Type B pancreatic cell (in vitro differentiated cells): ENCODE data around the gene GCK. TPM values are rescaled to one million over a fixed set of nuclear protein-coding genes. Genes with fewer than 3 reads are reported as not detected.

Source experiments
- DNase-seq: peaks from one replicate; pipeline ENCODE4 v3.0.0; 2021; ENCODE audit warnings: mixed read lengths; ENCODE audit not compliant: unreplicated experiment; ENCODE audit errors: extremely low spot score
- H3K27ac Mint-ChIP-seq: 2 replicates; pipeline ENCODE4 v1.8.0; 2021; ENCODE audit warnings: mild to moderate bottlenecking, mixed read lengths
- H3K27me3 Mint-ChIP-seq: 2 replicates; pipeline ENCODE4 v1.8.0; 2021; ENCODE audit warnings: mixed read lengths
- H3K36me3 Mint-ChIP-seq: 2 replicates; pipeline ENCODE4 v1.8.0; 2021; ENCODE audit warnings: mixed read lengths
- H3K4me1 Mint-ChIP-seq: one replicate; pipeline ENCODE4 v1.8.0; 2021; ENCODE audit warnings: mixed read lengths; ENCODE audit not compliant: unreplicated experiment
- H3K4me3 Mint-ChIP-seq: 2 replicates; pipeline ENCODE4 v1.8.0; 2021; ENCODE audit warnings: mild to moderate bottlenecking, mixed read lengths
- H3K9me3 Mint-ChIP-seq: 2 replicates; pipeline ENCODE4 v1.8.0; 2021; ENCODE audit warnings: mixed read lengths
- total RNA-seq: library from RNA; stranded (reverse); gene quantifications from 2 replicates; pipeline ENCODE4 v1.2.1, GENCODE V29; 2021; ENCODE audit warnings: low replicate concordance
- TF ChIP-seq, protein P1 (sequence below): fragments of 200-600 bp; sonication (generic); conservative IDR thresholded peaks from 2 replicates; pipeline ENCODE4 v1.5.0; 2021; ENCODE audit warnings: antibody characterized with exemption, mild to moderate bottlenecking

The GCK gene
- total RNA-seq, 1 donor from 2014 or later: 5.6 TPM

DNA sequence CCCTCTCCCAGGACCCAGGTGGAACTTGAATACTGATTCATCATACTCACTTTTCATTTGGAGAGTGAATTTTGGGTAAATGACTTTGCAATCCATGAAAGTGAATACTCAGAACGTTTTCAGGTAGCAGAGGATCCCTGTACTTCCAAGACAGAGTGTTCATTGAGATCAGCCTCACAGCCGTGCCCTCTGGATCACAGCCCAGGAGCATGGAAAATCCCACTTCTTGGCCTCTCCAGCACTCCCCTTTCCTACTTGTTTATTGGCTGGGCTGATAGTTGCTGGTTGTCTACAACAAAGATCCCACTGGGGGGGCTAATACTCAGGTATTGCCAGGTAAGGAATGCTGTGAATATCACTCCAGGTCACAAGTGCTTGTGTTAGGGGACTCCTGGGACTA, 5.9 kb downstream of the GCK start:
- H3K36me3 Mint-ChIP-seq: no peaks in the 10 kb centered on the region
- H3K27ac Mint-ChIP-seq: no peak overlapping the region

DNA sequence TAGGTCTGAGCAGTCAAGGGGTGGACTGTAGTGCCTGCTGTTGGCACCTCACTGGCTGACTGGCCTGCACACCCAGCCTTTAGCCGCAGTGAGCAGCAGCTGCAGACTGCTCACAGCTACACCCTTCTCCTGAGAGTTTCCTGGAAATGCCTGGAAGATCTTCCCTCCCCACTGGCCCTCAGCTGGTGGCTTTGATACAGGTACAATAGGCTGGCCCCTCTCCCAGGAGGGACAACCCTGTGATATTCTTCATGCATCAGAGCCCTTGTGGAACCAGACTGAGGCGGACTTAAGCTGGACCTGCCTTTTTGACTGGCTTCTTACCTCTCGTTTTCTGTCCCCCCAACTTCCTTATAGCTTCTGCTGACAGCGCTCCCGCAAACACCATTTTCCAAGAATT, 6.4 kb downstream of the GCK start:
- DNase-seq: no peak
- no peak overlapping the region for H3K4me3 Mint-ChIP-seq
- H3K9me3 Mint-ChIP-seq: peaks cover 4% of the 10 kb centered on the region
- TF ChIP-seq, protein P1, sequence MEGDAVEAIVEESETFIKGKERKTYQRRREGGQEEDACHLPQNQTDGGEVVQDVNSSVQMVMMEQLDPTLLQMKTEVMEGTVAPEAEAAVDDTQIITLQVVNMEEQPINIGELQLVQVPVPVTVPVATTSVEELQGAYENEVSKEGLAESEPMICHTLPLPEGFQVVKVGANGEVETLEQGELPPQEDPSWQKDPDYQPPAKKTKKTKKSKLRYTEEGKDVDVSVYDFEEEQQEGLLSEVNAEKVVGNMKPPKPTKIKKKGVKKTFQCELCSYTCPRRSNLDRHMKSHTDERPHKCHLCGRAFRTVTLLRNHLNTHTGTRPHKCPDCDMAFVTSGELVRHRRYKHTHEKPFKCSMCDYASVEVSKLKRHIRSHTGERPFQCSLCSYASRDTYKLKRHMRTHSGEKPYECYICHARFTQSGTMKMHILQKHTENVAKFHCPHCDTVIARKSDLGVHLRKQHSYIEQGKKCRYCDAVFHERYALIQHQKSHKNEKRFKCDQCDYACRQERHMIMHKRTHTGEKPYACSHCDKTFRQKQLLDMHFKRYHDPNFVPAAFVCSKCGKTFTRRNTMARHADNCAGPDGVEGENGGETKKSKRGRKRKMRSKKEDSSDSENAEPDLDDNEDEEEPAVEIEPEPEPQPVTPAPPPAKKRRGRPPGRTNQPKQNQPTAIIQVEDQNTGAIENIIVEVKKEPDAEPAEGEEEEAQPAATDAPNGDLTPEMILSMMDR: no peak
- no peaks in the 10 kb centered on the region for H3K36me3 Mint-ChIP-seq
- peaks cover 6% of the 10 kb centered on the region for H3K4me1 Mint-ChIP-seq
- peaks cover 7% of the 10 kb centered on the region for H3K27me3 Mint-ChIP-seq
- H3K27ac Mint-ChIP-seq: no peak overlapping the region

More for the DNA sequence above, 5.9 kb downstream of the GCK start:
- TF ChIP-seq, protein P1: no peak
- no peak for DNase-seq
- Mint-ChIP-seq H3K27me3 (peaks cover 7% of the 10 kb centered on the region), H3K4me3 (no peak overlapping the region), H3K9me3 (peaks cover 4% of the 10 kb centered on the region), H3K4me1 (peaks cover 6% of the 10 kb centered on the region)

DNA sequence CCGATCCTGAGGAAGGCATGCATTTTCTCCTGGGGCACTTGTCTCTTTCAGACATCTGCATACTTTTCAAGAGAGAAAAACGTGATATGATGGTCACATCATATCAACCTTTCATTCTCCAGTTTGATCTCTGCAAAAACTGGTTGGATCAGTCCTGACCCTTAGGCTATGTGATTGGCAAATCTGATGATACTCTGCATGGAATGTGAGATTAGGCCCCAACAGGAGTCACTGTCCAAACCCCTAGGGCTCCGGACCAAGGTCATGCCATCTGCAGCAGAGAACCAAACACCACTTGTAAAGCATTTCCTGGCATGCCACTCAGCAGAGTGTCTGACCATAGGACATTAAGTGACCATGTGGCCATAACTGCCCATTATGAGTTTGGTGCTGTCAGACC, 8.6 kb downstream of the GCK start:
- Mint-ChIP-seq H3K4me1 (peaks cover 6% of the 10 kb centered on the region), H3K27me3 (peaks cover 10% of the 10 kb centered on the region), H3K27ac (no peak overlapping the region), H3K36me3 (no peaks in the 10 kb centered on the region), H3K4me3 (no peak overlapping the region), H3K9me3 (peaks cover 4% of the 10 kb centered on the region)
- TF ChIP-seq, protein P1: no peak
- no peak for DNase-seq

GRCh38 chr7:44177570-44178131, 11.6 kb downstream of the GCK start:
- peak; percentile 53 for DNase-seq
- peaks cover 20% of the 10 kb centered on the region for H3K27me3 Mint-ChIP-seq
- no peak overlapping the region for H3K27ac Mint-ChIP-seq
- H3K4me1 Mint-ChIP-seq: peaks cover 12% of the 10 kb centered on the region
- H3K4me3 Mint-ChIP-seq: no peak overlapping the region
- peaks cover 4% of the 10 kb centered on the region for H3K9me3 Mint-ChIP-seq
- no peaks in the 10 kb centered on the region for H3K36me3 Mint-ChIP-seq
- TF ChIP-seq, protein P1: no peak

DNA sequence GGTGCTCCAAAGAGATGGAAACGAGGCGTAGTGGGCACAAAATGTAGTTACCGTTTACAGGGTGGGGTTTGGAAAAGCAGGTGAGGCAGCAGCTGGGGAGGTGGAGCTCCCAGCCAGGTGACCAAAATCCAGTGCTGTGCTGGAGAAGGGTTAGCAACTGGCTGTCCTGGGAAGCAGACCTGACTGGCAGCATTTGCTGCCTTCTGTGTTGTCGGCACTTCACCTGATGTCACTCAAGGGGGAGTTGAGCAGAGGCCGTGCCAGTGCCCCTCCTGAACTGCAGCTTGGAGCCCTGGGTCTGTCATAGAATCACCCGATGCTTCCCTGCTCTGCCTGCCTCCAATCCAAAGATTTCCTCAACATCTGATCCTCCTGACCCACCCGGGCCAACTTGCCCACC, 12.8 kb downstream of the GCK start:
- peak; percentile 53 for DNase-seq
- H3K4me1 Mint-ChIP-seq: peaks cover 12% of the 10 kb centered on the region

More for the DNA sequence above, 12.8 kb downstream of the GCK start:
- Mint-ChIP-seq H3K4me3 (no peak overlapping the region), H3K27me3 (peaks cover 17% of the 10 kb centered on the region), H3K36me3 (no peaks in the 10 kb centered on the region), H3K9me3 (no peaks in the 10 kb centered on the region), H3K27ac (no peak overlapping the region)
- TF ChIP-seq, protein P1: no peak
